Hematopoietic multipotent progenitor cell treated with erythropoietin and hydrocortisone succinate and interleukin-3 and kit ligand, for 15 days (in vitro differentiated cells): ENCODE results near the gene PRICKLE3.
"Not testable (repeated sequence)": the region's sequence is repeated elsewhere in the genome, so short reads cannot be mapped to it uniquely, and the experiment has no call there.

ENCODE experiments used
- DNase-seq: peaks from one replicate; pipeline ENCODE4 v3.0.0-alpha.2; 2015; ENCODE audit warnings: low spot score

PRICKLE3 gene

GRCh38 chrX:49178537-49178936, 7.6 kb downstream of the PRICKLE3 start:
- DNase-seq: no peak

DNA sequence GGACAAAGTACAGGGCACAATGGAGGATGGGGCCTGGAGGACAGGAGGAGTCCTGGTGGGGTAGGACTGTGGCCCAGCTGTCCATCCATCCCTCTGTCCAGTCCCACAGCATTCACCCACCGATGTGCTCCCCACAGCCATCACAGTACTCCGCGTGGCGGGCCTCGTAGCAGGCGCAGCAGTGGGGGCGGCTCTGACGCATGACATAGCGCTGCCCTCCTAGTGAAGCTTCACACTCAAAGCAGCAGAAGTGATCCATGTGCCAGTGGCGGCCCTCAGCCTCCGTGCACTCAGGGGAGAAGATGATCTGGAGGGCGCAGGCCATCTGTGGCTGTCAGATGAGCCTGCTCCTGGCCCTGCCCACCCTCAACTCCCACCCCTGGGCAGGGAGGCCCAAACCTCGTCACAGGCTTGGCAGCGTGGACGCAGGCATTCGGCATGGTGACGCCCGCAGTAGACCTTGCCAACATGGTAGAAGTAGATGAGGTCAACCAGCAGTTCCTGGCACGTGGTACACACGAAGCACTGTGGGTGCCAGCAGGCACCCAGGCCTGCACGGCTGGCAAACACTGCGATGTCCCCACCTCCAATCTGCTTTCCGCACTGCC, 8.2 kb downstream of the PRICKLE3 start:
- DNase-seq: peak; percentile 43

- DNase-seq: peak; percentile 91
Observed at GRCh38 chrX:49177338-49177833, 8.8 kb downstream of the PRICKLE3 start.

DNA sequence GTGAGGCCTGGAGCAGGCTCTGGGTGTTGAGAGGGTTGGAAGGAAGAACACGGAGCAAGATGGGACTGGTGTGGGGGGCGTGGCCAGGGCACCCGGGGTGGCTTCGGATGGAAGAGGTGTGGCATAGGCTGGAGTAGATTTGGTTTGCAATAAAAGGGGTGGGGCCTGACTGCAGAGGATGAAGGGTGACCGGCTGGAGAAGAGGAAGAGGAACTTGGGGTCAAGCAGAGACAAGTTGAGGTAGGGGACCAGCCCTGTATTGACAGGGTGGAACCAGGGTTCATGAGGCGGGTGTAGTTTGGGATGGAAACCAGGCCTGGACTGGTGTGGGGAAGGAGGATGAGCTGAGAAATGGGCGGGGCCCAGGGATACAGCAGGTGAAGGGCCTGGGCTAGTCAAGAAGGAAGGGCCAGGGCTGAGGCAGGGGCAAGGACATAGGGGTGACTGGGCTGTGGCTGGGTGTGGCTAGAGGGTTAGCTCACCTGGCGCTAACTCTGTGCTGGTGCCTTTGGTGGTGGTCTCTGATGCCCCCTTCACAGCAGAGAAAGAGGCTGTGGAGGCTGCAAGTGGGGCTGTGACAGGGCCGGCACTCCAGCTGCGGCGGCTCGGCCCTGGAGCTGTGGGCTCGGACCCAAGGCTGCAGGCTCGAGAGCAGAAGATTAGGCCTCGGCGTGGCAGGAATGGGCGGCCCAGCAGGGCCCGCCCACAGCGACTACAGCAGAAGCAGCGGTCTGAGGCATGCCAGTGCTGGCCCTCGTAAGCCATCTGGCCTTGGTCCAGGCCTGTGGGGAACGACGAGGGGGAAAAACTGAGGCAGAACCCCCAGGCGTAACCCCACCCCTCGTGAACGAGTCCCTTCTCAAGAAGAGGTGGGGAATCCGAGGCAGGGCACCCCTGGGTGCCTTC, 9.5 kb downstream of the PRICKLE3 start:
- DNase-seq: peak; percentile 78

GRCh38 chrX:49175435-49176274, 10.5 kb downstream of the PRICKLE3 start:
- no peak for DNase-seq

DNA sequence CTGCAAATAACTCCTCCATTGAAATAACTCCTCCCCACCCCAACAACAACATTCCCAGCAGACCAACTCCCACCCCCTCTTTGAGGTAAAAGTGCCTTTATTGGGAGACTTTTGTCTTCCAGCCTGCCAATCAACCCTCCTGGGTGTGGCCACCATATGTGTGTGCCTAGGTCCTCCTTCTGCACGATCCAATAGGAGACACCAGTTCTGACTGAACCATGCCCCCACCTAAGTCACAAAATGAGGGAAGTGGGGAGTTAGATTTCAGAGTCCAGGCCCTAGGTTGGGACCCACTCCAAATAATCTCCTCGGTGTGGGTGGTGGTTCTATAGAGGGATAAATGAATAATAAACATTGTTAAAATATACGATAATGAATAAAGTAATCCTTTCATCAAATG, 11.4 kb downstream of the PRICKLE3 start:
- no peak for DNase-seq

GRCh38 chrX:49173544-49173943, 12.6 kb downstream of the PRICKLE3 start:
- not testable (repeated sequence) for DNase-seq

DNA sequence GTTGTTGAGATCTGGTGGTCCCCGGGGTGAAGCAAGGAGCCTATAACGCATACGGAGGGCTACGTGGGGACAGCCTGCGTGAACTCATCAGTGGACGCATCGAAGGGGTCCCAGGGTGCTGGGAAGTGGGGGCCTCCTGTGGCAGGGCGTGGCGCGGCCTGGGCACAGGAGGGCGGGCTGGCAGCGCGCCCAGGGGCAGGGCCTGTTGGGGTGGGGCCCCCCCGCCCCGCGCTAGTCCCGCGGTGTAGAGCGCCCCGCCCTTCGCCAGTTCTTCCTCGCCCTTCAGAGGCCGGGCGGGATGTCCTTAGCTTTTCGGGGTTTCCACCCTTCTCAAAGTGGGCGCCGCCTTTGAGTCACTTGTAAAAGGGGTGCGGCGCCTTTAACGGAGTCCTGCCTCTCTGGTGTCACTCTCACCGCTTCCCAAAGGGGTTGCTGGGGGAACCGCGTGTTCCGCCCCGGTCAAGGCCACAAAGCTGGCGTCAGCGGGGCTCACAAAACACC, 13.8 kb downstream of the PRICKLE3 start:
- DNase-seq: peak; percentile 90

DNA sequence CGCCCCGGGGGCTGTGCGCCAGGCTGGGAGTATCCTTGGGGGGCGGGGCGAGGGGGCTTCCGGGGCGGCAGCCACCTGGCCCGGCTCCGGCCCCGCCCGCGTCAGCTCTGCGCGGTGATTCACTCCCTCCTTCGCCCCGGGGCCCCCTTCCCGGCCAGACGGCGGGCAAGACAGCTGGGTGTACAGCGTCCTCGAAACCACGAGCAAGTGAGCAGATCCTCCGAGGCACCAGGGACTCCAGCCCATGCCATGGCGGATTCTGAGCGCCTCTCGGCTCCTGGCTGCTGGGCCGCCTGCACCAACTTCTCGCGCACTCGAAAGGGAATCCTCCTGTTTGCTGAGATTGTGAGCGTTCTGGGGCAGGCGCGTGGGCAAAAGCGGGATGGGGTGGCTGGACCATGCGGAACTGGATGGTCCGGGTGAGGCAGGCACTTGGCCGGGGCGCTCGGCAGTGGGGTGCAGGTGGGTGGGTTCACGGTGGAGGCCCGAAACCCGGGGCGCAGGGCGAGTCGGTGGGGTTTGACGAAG, 14.4 kb downstream of the PRICKLE3 start, which contains the start of gene PLP2:
Gene PLP2 (plus strand): TSS at position 147 of the 528 bp plus-strand sequence. CDS start 103 bp downstream, at position 250.
- no peak for DNase-seq

- DNase-seq: no peak
Observed at GRCh38 chrX:49167740-49168108, 18.4 kb downstream of the PRICKLE3 start.

GRCh38 chrX:49166914-49167739, 19.0 kb downstream of the PRICKLE3 start:
- peak; percentile 70 for DNase-seq

DNA sequence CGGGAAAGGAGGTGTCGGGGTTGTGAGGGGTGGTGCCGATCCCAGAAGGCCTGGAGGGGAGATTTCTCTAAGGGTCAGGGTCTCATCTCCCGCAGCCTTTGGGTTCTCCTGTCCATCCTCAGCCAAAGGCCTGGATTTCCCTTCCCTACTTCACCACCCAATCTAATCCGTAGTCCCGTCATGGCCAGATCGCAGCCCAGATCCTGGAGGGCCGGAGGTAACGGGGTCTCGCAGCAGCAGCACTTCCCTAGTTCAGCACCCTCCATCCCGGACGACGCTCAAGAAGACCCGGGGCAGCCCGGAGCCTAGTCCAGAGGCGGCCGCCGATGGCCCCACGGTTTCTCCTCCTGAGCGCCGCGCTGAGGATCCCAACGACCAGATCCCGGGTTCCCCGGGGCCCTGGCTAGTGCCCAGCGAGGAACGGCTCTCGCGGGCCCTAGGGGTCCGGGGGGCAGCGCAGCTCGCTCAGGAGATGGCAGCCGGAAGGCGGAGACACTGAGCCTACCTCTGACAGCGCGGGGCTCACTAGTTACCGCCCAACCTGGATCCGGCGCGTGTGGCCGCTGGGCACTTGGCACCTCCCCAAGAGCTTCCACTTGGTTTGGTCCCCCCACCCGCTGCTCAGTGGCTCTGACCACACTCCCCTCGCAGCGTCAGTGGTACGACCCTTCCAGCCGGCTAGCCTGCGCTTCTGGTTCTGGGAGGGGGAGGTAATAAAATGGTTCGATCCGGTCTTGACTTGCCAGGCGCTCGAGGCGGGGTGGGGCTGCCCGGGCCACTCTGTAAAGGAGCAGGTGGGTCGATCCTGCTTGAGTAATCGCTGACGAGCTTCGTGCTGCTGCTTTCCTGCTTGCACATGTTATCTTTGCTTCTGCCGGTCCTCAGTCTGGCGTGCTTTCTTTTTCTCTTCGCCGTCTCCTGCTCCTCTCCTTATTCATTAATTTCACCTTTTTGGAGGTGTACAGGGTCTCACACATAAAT, 20.0 kb downstream of the PRICKLE3 start:
- peak; percentile 76 for DNase-seq

- no peak for DNase-seq
Observed at GRCh38 chrX:49164589-49165360, 21.4 kb downstream of the PRICKLE3 start.

DNA sequence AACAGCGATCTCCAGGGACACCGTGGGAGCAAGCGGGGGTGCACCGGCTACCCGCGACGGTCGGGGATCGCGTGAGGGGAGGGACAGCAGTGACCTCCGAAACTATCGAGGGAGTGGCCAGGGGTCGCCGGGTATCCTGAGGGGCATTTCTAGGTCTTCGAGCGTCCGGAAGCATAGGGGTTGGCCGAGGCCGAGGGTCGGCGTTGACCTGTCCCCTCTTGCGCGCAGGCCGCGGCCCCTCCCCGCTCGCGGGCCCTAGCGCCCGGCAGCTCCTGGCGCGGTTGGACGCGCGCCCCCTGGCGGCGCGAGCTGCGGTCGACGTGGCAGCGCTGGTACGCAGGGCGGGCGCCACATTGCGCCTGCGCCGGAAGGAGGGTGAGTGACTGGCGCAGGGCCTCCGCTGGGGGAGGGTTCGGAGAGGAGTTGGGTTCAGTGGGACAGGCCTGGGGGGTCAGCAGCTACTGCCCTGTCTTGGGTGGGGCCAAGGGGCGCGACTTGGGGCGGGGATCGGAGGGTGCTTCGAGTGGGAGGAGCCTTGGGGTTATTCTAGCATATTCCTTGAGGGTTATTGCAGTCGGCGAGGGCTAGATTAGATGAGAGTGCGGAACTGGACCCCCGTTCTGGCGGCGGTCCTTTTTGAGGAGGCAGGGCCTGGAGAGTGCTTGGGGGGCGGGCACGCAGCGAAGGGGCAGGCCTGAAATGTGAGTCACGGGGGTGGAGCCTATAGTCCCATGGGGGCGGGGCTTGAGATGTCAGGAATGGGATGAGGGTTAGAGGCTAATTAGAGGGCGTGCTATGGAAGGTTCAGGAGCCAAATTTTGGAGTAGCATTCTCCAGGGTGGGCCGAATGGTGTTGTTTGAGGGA, 22.4 kb downstream of the PRICKLE3 start:
- peak; percentile 88 for DNase-seq

DNA sequence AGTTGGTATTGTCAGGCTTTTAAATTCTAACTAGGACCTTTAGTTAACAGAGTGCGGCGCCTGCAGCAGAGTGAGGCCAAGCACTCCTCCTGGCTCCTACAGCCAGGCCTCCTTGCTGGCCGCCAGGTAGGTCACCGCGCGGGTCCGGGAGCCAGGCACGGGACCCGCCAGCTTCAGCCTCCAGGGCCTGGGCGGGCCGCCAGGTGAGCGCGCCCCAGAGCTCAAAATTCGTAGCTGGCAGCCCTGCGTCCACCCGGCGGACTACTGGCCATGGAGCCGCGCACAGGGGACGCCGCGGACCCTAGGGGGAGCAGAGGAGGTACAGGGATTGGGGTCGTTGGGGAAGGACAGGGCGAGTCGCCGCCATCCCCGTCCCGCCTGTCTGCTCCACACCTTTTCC, 23.6 kb downstream of the PRICKLE3 start, which contains the start of gene MAGIX:
Gene MAGIX (plus strand): TSS at position 139 of the 400 bp plus-strand sequence. CDS start 132 bp downstream, at position 271.
- DNase-seq: no peak

DNA sequence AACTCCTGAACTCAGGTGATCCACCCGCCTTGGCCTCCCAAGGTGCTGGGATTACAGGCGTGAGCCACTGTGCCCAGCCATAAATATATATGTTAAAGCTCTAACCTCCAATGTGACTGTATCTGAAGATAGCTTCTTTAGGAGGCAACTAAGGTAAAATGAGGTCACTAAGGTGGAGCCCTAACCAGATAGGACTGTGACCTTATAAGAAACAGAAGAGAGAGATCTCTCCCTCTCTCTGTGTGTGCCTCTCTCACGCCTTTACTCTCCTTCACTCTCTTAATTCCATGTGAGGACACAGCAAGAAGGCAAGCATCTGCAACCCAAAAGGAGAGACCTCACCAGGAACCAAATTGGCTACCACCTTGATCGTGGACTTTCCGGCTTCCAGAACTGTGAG, 24.5 kb downstream of the PRICKLE3 start:
- peak; percentile 43 for DNase-seq

DNA sequence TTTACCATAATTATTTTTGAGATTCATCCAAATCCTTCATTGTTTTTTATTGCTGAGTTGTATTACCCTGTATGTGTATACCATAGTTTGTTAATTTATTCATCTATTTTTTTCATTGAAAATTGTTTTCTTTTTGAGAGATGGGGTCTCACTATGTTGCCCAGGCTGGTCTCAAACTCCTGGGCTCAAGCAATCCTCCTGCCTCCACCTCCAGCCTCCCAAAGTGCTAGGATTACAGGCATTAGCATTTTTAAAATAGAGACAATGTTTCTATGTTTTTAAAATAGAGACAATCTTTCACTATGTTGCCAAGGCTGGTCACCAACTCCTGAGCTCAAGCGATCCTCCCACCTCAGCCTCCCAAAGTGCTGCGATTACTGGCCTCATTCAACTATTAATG, 25.3 kb downstream of the PRICKLE3 start:
- DNase-seq: no peak

DNA sequence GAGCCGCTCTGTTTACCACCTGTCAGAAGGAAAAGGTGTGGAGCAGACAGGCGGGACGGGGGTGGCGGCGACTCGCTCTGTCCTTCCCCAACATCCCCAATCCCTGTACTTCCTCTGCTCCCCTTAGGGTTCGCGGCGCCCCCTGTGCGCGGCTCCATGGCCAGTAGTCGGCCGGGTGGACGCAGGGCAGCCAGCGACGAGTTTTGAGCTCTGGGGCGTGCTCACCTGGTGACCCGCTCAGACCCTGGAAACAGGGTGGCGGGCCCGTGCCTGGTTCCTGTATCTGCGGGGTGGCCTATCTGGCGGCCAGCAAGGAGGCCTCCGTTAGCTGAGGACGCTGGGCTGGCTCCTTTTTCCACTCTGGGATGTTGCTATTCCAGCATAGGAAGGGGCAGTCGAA, 29.0 kb downstream of the PRICKLE3 start:
- DNase-seq: no peak
